ENCODE data around the gene PLXNA4. TPM values are rescaled to one million over a fixed set of nuclear protein-coding genes. Genes with fewer than 3 reads are reported as not detected.

PLXNA4 gene
- total RNA-seq, 3 donors from 2014 or later: 0.08 to 0.38 (median 0.08) TPM

DNA sequence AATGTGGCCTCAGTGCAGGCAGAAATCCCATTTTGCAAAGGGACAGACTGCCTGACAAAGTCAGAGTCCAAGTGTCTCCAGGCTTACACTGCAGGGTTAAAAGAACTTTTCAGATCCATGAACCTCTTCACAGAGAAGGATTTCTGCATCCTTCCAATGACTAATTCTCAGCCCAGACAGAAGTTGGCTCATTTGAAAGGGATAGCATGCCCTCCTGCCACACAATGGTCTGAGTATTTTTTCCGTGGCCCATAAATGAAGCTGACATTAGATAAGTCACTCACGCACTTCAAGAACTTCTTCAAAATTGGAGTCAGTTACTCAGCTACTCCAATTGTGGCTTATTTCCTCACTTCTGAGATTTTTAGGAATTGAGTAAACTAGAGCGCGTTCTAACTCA is 170.2 kb downstream of the PLXNA4 start:
- H3K36me3 Mint-ChIP-seq (ENCODE audit: insufficient read depth): no peaks in the 10 kb centered on the region
- H3K4me1 Mint-ChIP-seq (ENCODE audit: low read depth): no peaks in the 10 kb centered on the region
- peaks cover 6% of the 10 kb centered on the region for H3K9me3 Mint-ChIP-seq
- no peak overlapping the region for H3K4me3 Mint-ChIP-seq
- no peaks in the 10 kb centered on the region for H3K27me3 Mint-ChIP-seq (ENCODE audit: low read depth)
- ATAC-seq (no peak), DNase-seq (no peak)

DNA sequence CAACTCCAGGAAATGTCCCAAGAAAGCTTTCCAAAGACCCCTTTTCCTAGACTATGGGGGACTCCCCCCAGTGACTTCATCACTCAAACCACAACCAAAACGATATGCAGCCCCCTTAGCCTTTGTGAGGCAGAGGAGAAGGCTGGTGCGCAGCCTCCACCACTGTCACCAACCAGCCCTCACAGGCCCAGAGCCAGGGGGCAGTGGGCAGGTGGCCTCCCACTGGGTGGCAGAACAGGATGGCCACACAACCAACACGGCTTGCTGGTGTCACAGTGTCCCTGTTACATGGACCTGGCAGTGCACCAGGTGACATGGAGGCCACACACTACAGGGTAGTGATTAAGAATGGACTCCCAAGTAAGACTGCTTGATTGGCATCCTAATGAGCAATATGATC is 172.0 kb downstream of the PLXNA4 start:
- Mint-ChIP-seq H3K4me1 (ENCODE audit: low read depth) (no peaks in the 10 kb centered on the region), H3K36me3 (ENCODE audit: insufficient read depth) (no peaks in the 10 kb centered on the region), H3K27me3 (ENCODE audit: low read depth) (no peaks in the 10 kb centered on the region), H3K4me3 (no peak overlapping the region), H3K9me3 (peaks cover 6% of the 10 kb centered on the region)
- no peak for ATAC-seq
- DNase-seq: no peak

GRCh38 chr7:132403465-132404110 is 172.7 kb downstream of the PLXNA4 start:
- DNase-seq: no peak
- no peaks in the 10 kb centered on the region for H3K4me1 Mint-ChIP-seq (ENCODE audit: low read depth)
- no peak overlapping the region for H3K4me3 Mint-ChIP-seq
- H3K27me3 Mint-ChIP-seq (ENCODE audit: low read depth): no peaks in the 10 kb centered on the region
- ATAC-seq: no peak
- H3K36me3 Mint-ChIP-seq (ENCODE audit: insufficient read depth): no peaks in the 10 kb centered on the region
- H3K9me3 Mint-ChIP-seq: peaks cover 6% of the 10 kb centered on the region

DNA sequence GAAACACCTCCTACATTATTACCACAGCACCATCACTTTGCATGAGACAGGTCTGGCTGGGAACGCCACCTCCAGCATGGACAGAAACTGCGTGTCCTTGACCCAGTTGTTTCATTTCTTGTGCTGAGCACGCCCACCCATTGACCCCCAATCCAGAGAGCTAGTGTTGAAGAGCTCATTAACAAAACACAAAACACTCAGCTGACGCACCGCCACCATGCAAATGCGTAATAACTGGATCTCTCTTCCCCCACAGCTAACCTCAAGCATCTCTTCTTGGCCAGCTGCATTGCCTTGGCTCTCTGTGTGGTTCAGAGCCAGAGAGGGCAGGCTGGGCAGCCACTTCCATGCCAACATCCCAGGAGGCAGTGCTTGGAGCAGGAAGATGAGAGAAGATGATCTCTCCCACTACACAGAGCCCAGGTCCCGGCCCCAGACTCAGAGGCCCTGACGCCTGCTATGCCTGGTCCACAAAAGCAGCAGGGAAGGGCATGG is 173.5 kb downstream of the PLXNA4 start:
- no peak for ATAC-seq
- H3K36me3 Mint-ChIP-seq (ENCODE audit: insufficient read depth): no peaks in the 10 kb centered on the region
- no peaks in the 10 kb centered on the region for H3K27me3 Mint-ChIP-seq (ENCODE audit: low read depth)

DNA sequence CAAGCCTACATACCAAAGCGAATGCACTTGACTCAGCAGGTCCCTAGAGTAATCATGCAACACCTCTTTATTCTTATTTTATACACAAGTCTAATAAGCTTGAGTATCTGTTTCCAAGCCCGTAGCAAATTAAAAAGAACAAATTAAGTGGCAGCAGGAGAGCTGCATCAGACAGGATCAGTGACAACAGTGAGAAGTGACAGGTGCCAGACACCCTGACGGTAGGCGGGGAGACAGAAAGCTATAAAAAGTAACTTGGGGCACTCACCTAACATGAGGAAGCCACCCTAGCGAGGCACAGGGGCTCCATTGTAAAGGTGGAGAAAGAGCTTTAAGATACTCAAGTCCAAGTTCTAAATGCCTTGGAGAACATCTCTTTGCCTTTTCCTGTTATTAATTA is 174.2 kb downstream of the PLXNA4 start:
- Mint-ChIP-seq H3K27me3 (ENCODE audit: low read depth) (no peaks in the 10 kb centered on the region), H3K36me3 (ENCODE audit: insufficient read depth) (no peaks in the 10 kb centered on the region), H3K9me3 (peaks cover 6% of the 10 kb centered on the region), H3K4me3 (no peak overlapping the region), H3K4me1 (ENCODE audit: low read depth) (no peaks in the 10 kb centered on the region)
- DNase-seq (no peak), ATAC-seq (no peak)

More for the DNA sequence above, 173.5 kb downstream of the PLXNA4 start:
- Mint-ChIP-seq H3K4me3 (no peak overlapping the region), H3K4me1 (ENCODE audit: low read depth) (no peaks in the 10 kb centered on the region), H3K9me3 (peaks cover 6% of the 10 kb centered on the region)
- DNase-seq: no peak

DNA sequence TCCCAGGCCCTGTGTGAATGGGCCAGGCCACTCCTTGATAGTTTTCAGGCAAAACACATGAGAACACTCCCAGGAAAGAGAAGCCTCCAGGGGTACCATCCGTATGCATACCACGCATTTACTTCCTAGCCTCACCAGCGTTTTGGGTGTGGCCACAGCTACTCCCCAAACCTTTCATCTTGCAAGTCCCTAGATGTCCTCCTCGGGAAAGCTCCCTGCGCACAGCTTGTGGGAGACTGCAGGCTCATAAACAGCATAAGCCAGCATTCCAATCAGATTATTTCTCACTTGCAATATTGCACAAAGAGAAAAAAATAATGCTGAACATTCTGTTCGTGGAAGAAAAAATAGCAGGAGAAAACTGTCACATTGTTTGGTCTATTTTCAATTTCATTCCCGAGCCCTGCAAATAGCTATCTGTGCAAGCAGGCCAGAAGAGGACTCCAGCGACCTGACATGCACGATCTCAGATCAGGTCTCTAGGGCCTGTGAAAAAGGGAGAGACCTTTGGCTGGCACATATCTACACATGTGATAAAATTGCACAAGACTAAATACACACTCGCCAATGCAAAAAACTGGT is 175.6 kb downstream of the PLXNA4 start:
- Mint-ChIP-seq H3K4me3 (no peak overlapping the region), H3K27me3 (ENCODE audit: low read depth) (no peaks in the 10 kb centered on the region), H3K36me3 (ENCODE audit: insufficient read depth) (no peaks in the 10 kb centered on the region), H3K9me3 (peaks cover 6% of the 10 kb centered on the region), H3K4me1 (ENCODE audit: low read depth) (no peaks in the 10 kb centered on the region)
- no peak for DNase-seq
- no peak for ATAC-seq

DNA sequence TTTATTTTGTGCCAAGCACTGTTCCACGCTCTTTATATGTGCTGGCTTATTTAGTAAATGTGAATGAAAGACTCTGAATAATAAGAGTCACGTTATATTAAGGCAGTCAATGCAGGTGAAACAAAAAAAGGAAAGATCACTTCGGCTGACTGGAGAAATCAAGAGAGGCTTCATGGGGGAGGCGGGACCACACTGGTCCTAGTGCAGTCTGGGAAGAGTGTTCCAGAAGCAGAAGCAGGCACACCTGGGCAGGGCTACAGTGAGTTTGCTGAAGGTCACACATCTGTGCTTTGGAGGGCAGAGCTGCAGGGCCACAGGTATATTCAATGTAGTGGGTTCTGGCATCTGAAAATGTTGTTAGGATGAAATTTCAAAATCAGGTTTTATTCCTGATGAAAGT is 176.9 kb downstream of the PLXNA4 start:
- no peak for DNase-seq
- no peaks in the 10 kb centered on the region for H3K36me3 Mint-ChIP-seq (ENCODE audit: insufficient read depth)
- H3K4me1 Mint-ChIP-seq (ENCODE audit: low read depth): peaks cover 9% of the 10 kb centered on the region
- no peak for ATAC-seq
- H3K27me3 Mint-ChIP-seq (ENCODE audit: low read depth): no peaks in the 10 kb centered on the region
- H3K9me3 Mint-ChIP-seq: peaks cover 6% of the 10 kb centered on the region
- no peak overlapping the region for H3K4me3 Mint-ChIP-seq

DNA sequence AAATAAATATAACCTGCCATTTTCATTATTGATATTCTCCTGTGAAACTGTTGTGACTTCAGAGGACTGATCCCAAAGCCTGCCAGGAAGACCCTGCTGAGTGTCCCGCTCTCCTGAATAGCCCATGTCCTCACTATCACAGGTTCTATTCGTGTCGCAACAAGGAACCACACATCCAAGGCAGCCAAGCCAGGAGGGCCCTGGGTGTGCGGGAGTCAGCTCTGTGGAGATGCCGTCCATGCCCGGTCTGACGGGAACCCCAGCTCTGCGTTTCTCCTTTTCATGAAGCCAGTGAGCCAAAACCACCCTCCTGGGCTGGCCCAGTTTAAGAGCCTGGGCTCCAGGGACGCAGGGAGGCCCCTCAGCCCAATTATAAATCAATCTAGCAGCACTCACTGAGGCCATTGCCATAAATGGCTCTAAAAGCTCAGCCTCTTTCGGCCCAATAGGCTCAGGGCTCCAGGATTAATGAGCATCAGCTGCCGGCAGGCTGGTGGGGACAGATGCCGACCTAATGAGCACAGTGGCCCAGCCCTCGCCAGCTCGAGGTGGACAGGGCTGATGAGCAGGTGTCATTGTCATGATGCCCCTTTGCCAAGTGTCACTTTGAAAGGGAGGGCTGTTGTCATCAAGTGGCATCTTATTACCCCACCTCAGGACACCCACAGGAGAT is 177.9 kb downstream of the PLXNA4 start:
- H3K36me3 Mint-ChIP-seq (ENCODE audit: insufficient read depth): no peaks in the 10 kb centered on the region
- DNase-seq: no peak
- H3K27me3 Mint-ChIP-seq (ENCODE audit: low read depth): no peaks in the 10 kb centered on the region
- H3K4me3 Mint-ChIP-seq: no peak overlapping the region
- ATAC-seq: no peak
- H3K4me1 Mint-ChIP-seq (ENCODE audit: low read depth): peaks cover 9% of the 10 kb centered on the region
- H3K9me3 Mint-ChIP-seq: peaks cover 6% of the 10 kb centered on the region

DNA sequence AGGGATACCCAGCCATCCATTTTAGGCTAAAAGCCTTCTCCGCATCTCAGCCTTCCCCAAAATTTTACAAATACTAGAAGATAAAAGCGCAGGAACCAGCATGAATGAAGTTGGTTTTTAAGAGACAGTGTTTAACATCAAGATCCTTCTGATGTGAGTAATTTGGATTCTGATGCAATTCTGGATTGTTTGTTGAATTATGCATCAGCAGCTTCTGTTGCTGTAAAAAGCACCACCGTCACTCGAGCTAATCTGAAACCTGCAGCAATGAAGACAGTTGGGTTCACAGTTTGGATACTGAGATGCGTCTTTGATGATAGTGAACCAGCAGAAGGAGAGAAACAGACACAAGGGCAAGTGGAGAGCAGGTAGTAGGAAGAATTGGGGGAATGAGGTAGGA is 179.2 kb downstream of the PLXNA4 start:
- DNase-seq (no peak), ATAC-seq (no peak)
- H3K36me3 Mint-ChIP-seq (ENCODE audit: insufficient read depth): no peaks in the 10 kb centered on the region
- H3K4me1 Mint-ChIP-seq (ENCODE audit: low read depth): peaks cover 9% of the 10 kb centered on the region
- no peaks in the 10 kb centered on the region for H3K27me3 Mint-ChIP-seq (ENCODE audit: low read depth)
- H3K9me3 Mint-ChIP-seq: peaks cover 6% of the 10 kb centered on the region
- H3K4me3 Mint-ChIP-seq: no peak overlapping the region

- no peak for DNase-seq
- Mint-ChIP-seq H3K36me3 (ENCODE audit: insufficient read depth) (no peaks in the 10 kb centered on the region), H3K27me3 (ENCODE audit: low read depth) (no peaks in the 10 kb centered on the region), H3K4me1 (ENCODE audit: low read depth) (peaks cover 9% of the 10 kb centered on the region), H3K9me3 (no peaks in the 10 kb centered on the region), H3K4me3 (no peak overlapping the region)
- no peak for ATAC-seq
Measured at GRCh38 chr7:132395361-132395760, 180.9 kb downstream of the PLXNA4 start.

DNA sequence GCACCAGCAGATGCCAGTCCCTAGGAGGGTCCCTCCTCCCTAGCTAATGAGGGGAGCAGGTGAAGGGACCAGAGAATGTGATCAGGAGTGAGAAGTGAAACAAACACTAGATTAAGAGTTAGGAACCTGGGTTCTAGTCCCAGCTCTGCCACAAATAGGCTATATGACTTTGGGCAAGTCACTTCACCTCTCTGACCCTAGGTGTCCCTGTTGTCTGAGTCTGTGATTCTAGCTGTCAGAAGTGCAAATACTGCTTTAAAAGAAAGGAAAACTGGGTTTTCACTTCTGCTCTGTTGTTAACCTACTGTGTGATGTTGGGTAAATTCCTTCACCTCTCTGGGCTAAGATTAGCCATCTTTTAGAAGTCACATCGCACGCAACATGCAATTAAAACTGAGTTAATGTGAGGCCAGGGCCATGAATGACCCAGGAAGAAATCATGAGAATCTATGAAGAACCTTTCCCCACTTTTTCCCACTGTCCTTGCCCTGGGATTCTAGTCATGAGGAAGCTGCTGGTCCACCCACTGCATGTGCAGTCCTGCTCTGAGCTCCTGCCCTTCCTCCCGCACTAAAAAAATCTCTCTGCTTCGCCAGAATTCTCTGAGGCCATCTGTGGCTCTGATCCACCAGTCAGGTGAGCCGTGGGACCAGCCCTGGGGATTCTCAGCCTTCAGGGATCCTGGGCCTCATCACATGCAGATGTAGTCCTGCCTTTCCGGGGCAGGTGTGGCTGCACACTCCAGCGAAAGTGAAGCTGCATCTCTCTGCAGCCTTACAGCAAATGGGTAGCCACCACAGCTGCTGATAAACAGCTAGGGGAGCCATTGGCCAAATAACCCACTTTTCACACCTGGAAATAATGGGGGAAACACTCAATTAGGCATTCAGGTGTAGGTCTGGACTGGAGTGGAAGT is 181.7 kb downstream of the PLXNA4 start:
- H3K27me3 Mint-ChIP-seq (ENCODE audit: low read depth): peaks cover 2% of the 10 kb centered on the region
- H3K9me3 Mint-ChIP-seq: no peaks in the 10 kb centered on the region
- DNase-seq (no peak), ATAC-seq (no peak)
- no peaks in the 10 kb centered on the region for H3K36me3 Mint-ChIP-seq (ENCODE audit: insufficient read depth)
- no peak overlapping the region for H3K4me3 Mint-ChIP-seq
- H3K4me1 Mint-ChIP-seq (ENCODE audit: low read depth): peaks cover 9% of the 10 kb centered on the region

DNA sequence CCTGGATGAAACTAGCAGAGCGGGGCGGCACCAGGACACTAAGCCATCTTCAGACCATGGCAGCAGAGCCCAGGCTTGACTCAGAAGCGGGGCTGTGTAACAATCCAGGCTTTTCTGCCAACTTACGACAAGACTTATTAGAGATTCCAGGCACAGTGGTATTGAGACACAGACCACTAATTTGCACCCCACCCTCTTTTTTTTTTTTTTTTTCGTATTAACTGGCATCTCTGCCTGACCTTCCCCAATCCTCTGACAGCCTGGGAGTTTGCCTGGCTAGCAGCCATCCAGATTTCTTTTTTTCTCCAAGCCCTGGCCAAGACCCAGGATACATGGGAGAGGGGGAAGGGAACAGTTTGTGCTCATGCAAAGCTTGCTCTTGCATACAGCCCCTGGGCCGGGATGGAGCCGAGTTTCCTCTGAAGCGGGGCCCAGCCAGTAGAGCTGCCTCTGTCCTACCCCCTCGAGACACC is 182.4 kb downstream of the PLXNA4 start:
- DNase-seq (no peak), ATAC-seq (no peak)
- Mint-ChIP-seq H3K4me3 (no peak overlapping the region), H3K4me1 (ENCODE audit: low read depth) (peaks cover 9% of the 10 kb centered on the region), H3K9me3 (no peaks in the 10 kb centered on the region), H3K27me3 (ENCODE audit: low read depth) (peaks cover 3% of the 10 kb centered on the region), H3K36me3 (ENCODE audit: insufficient read depth) (no peaks in the 10 kb centered on the region)

DNA sequence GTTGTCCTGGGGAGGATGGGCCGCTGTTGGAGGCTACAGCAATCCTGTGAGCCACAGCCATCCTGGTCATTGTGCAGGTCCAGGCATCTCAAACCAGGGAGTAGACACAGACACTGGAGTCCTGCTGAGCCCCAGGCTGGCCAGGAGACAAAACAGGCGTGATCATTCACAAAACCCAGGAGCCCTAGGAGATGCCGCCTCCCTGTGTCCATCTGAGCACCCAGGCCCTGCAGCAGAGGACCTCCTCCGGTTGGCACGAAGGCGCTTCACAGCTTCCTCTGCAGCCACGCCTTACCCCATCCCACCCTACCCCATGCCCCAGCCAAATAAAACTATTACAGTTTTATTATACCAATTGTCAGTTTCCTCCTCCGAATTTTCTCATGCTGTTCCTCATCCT is 183.6 kb downstream of the PLXNA4 start:
- no peaks in the 10 kb centered on the region for H3K9me3 Mint-ChIP-seq
- no peaks in the 10 kb centered on the region for H3K36me3 Mint-ChIP-seq (ENCODE audit: insufficient read depth)

DNA sequence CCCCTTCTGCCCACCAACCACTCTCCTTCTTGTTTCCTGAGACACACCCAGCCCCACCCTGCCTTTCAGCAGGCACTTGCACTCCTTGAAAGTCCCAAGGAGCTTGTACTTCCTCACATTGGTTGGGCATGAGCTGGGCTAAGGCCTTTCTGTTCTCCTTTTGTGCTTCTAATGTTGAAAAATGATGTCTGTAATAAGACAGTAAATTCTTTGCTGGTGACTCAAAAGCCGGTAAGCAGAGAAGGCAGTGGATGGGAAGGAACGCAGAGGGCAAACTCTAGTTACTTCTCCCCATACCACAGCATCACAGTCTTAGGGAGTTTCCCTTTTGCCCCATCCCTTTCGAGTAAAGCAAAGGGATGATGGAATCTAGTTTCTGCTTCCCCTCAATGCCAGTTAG is 185.6 kb downstream of the PLXNA4 start:
- no peak for ATAC-seq
- H3K4me3 Mint-ChIP-seq: no peak overlapping the region

More for the DNA sequence above, 183.6 kb downstream of the PLXNA4 start:
- DNase-seq: no peak
- ATAC-seq: no peak
- peaks cover 9% of the 10 kb centered on the region for H3K4me1 Mint-ChIP-seq (ENCODE audit: low read depth)
- H3K27me3 Mint-ChIP-seq (ENCODE audit: low read depth): peaks cover 3% of the 10 kb centered on the region
- no peak overlapping the region for H3K4me3 Mint-ChIP-seq

More for the DNA sequence above, 185.6 kb downstream of the PLXNA4 start:
- Mint-ChIP-seq H3K27me3 (ENCODE audit: low read depth) (peaks cover 3% of the 10 kb centered on the region), H3K9me3 (no peaks in the 10 kb centered on the region), H3K4me1 (ENCODE audit: low read depth) (peaks cover 9% of the 10 kb centered on the region), H3K36me3 (ENCODE audit: insufficient read depth) (no peaks in the 10 kb centered on the region)
- no peak for DNase-seq
